NT2/D1 (cell line): ENCODE data around the gene PSMB11.

Experiments used
- YY1 ChIP-seq: IDR thresholded peaks from 2 replicates; pipeline ENCODE4 v1.6.1; 2011; ENCODE audit not compliant: insufficient read length, insufficient read depth
- ZNF274 ChIP-seq: IDR thresholded peaks from 2 replicates; pipeline ENCODE4 v1.6.1; 2011; ENCODE audit warnings: mild to moderate bottlenecking, low read depth, low read length

- TF ChIP-seq ZNF274 (no peak), YY1 (no peak)
These were observed 18.2 kb upstream of the PSMB11 start for GRCh38 chr14:23023795-23024152.
